Ovary (tissue), 10 donors: Measurements from ENCODE around the gene ATXN8OS. TPM values are rescaled to one million over a fixed set of nuclear protein-coding genes. Genes with fewer than 3 reads are reported as not detected.

Source experiments
- DNase-seq, 5 donors: peaks; one replicate each; pipeline ENCODE4 v3.0.0-alpha.2; 2019 to 2020
- H3K27ac ChIP-seq, 2 donors: fragments of 200-600 bp; one replicate each; pipeline versions ENCODE4 v1.5.1 to v1.8.0; 2019 to 2022
- H3K27me3 ChIP-seq: fragments of 200-600 bp; one replicate; pipeline ENCODE4 v1.8.0; 2022
- H3K36me3 ChIP-seq: fragments of 200-600 bp; sonication (generic); one replicate; pipeline ENCODE4 v1.5.1; 2019
- H3K4me1 ChIP-seq: one replicate; pipeline ENCODE4 v1.8.1; 2013; ENCODE audit warnings: mild to moderate bottlenecking, moderate library complexity; ENCODE audit not compliant: insufficient read depth
- H3K4me3 ChIP-seq: fragments of 200-600 bp; sonication (generic); one replicate; pipeline ENCODE4 v1.5.1; 2017
- H3K9me3 ChIP-seq, 2 donors: fragments of 200-600 bp in 1 of 2; sonication (generic) in 1 of 2; one replicate each; pipeline versions ENCODE4 v1.5.1 to v1.8.1; 2013 to 2019; ENCODE audit warnings: mild to moderate bottlenecking in 1 of 2, moderate library complexity in 1 of 2
- CTCF ChIP-seq, 3 donors: fragments of 450-650 bp in 2 of 3; fragments of 200-600 bp in 1 of 3; IDR thresholded peaks; one replicate each; pipeline versions ENCODE4 v1.5.1 to v1.8.0; 2016 to 2022; ENCODE audit warnings: antibody characterized with exemption in 3 of 3, mild to moderate bottlenecking in 1 of 3
- EP300 ChIP-seq: sonication (generic); formaldehyde crosslinking; IDR thresholded peaks from one replicate; pipeline ENCODE4 v1.6.1; 2017; ENCODE audit warnings: antibody characterized with exemption
- POLR2A ChIP-seq: fragments of 450-650 bp; IDR thresholded peaks from one replicate; pipeline ENCODE4 v1.6.1; 2017; ENCODE audit warnings: antibody characterized with exemption, mild to moderate bottlenecking, moderate library complexity
- WGBS, 3 donors: extraction: QIAGEN DNeasy Blood & Tissue Kit in 1 of 3; methylation state at CpG; one replicate each; pipeline versions ENCODE4 v1.1.5 to v1.1.7; 2013 to 2017; 5-methylcytosine and 5-hydroxymethylcytosine counted together
- intact Hi-C, 4 donors: fragments of 100-400 bp; cut with DNase I; formaldehyde crosslinking; loops; one replicate each; pipeline versions ENCODE4 v1.11.0 to v1.15.1; 2022 to 2023
- long read RNA-seq, 3 donors: library from polyadenylated mRNA in 2 of 3; unstranded in 2 of 3; transcript quantifications; one replicate each; pipeline ENCODE4 v2.0.0 and lab custom pipeline, GENCODE V29; 2021 to 2026
- polyA plus RNA-seq, 2 donors: library from polyadenylated mRNA; stranded (reverse); fragments of 200-250 nt in 1 of 2; fragments of 350-450 nt in 1 of 2; fragmentation: Illumina TruSeq in 1 of 2; extraction: RNeasy Lipid Tissue Mini Kit (QIAGEN cat#74804) in 1 of 2; gene quantifications; one replicate each; pipeline ENCODE4 v1.2.3, GENCODE V29; 2013 to 2014
- total RNA-seq, 7 donors: library from RNA; depleted of rRNA in 2 of 7; stranded (reverse); fragments of >200 nt in 2 of 7; fragmentation: NEBNext Ultra II Directional in 3 of 7; extraction: Animal tissue kit (Norgen Biotek cat#: 25700) in 3 of 7; gene quantifications; one replicate each; pipeline versions ENCODE4 v1.1.0 to v1.2.4, GENCODE V29; 2016 to 2023
- donor health status: DM: no; HTN: no; CAD: no; lungs with moderate emphysema.
- donor health status: DM: no; HTN: no; CAD: no.
- donor health status: Bipolar disorder and iron deficiency.
- donor health status: DM: yes; HTN: yes; CAD: no.
- donor health status: DM: no; HTN: no; CAD: no.
- donor health status: DM: yes; HTN: yes; CAD: no.

ATXN8OS gene
- not detected for total RNA-seq
- not detected for polyA plus RNA-seq
- long read RNA-seq, donor 1, result 0 reads
- long read RNA-seq, donor 2, result 0 reads
- long read RNA-seq, donor 3, result 0 reads

- Histone ChIP-seq H3K4me1 (no peaks in the 10 kb centered on the region), H3K9me3 (no peaks in the 10 kb centered on the region), H3K27ac (no peak within 1 kb of the TSS), H3K4me3 (no peak within 1 kb of the TSS), H3K27me3 (no peaks in the 10 kb centered on the region), H3K36me3 (no peaks in the 10 kb centered on the region)
- intact Hi-C loops, result no loop called here
- no peak for DNase-seq
- WGBS, 3 donors, result 1 to 3% (median 2%) methylated on average over 49 to 53 of the region's 53 CpGs
- TF ChIP-seq CTCF (IDR thresholded peaks at IDR 0.05) (no peak), EP300 (no peak), POLR2A (no peak)
These were observed at the start of gene ATXN8OS for GRCh38 chr13:70107498-70108281. ATXN8OS (plus strand) TSS chr13:70107826.

DNA sequence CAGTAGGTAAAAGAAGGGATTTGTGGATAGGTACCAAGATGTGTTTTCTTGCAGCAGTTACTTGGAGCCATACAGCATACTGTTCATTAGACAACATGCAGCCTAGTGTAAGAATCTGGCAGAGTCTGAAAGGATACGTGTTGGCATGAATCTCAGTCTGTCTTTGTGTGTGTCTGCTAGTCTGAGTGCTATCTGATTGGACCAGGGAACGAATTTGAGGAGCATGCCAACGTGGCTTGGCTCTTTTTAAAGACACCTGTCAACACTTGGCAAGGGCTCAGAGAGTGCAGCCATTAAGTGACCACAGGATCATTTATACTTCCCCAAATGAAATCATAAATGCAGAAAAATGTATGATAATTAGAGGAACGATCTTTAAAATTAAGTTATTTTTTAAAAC is 27.6 kb upstream of the ATXN8OS start:
- no peaks in the 10 kb centered on the region for H3K4me1 ChIP-seq
- 17 to 31% (median 19%) methylated on average over 4 of the region's 4 CpGs for WGBS, 3 donors
- no peak for TF ChIP-seq CTCF (IDR thresholded peaks at IDR 0.05)
- TF ChIP-seq POLR2A, result no peak
- no peak for TF ChIP-seq EP300
- intact Hi-C loops, result no loop called here
- H3K27me3 ChIP-seq, result no peaks in the 10 kb centered on the region
- H3K27ac ChIP-seq, result no peak overlapping the region
- H3K9me3 ChIP-seq, result no peaks in the 10 kb centered on the region
- no peak overlapping the region for H3K4me3 ChIP-seq
- no peaks in the 10 kb centered on the region for H3K36me3 ChIP-seq
- no peak for DNase-seq

DNA sequence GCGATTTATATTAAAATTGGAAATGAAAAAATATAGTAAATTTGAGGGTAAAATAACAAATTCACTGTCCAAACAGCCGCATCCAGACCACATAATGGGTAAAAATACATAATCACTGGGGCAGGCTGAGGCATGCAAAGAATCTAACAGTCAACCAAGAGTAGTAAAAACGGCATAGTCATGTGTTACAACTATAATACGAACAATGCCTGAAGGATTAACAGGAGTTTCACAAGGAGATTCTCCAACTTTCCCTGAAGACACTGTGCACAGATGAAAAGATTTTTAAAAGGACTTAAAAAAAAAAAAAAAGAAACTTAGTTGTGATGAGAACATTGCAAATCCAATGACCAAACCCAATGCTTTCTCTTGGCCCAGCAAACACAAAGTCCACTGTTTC is 20.4 kb upstream of the ATXN8OS start:
- H3K36me3 ChIP-seq, result no peaks in the 10 kb centered on the region
- 72 to 79% (median 75%) methylated on average over 4 of the region's 4 CpGs for WGBS, 3 donors

GRCh38 chr13:70088926-70089325 is 18.7 kb upstream of the ATXN8OS start:
- Histone ChIP-seq H3K36me3 (no peaks in the 10 kb centered on the region), H3K4me3 (no peak overlapping the region), H3K9me3 (no peaks in the 10 kb centered on the region), H3K27me3 (no peaks in the 10 kb centered on the region), H3K4me1 (no peaks in the 10 kb centered on the region), H3K27ac (no peak overlapping the region)
- TF ChIP-seq EP300, result no peak
- 48 to 52% (median 50%) methylated on average over 2 of the region's 2 CpGs for WGBS, 3 donors
- DNase-seq, result no peak
- intact Hi-C loops, result no loop called here

More for the DNA sequence above, 20.4 kb upstream of the ATXN8OS start:
- no peak for TF ChIP-seq EP300
- no peak for TF ChIP-seq POLR2A
- no peak for TF ChIP-seq CTCF (IDR thresholded peaks at IDR 0.05)
- Histone ChIP-seq H3K27me3 (no peaks in the 10 kb centered on the region), H3K4me1 (no peaks in the 10 kb centered on the region), H3K27ac (no peak overlapping the region), H3K9me3 (no peaks in the 10 kb centered on the region), H3K4me3 (no peak overlapping the region)
- intact Hi-C loops, result no loop called here
- DNase-seq, result no peak

GRCh38 chr13:70090036-70090723 is 17.4 kb upstream of the ATXN8OS start:
- no peak for TF ChIP-seq POLR2A
- no peak for TF ChIP-seq EP300
- no peak for TF ChIP-seq CTCF (IDR thresholded peaks at IDR 0.05)
- H3K9me3 ChIP-seq, result no peaks in the 10 kb centered on the region
- WGBS, 3 donors, result 73 to 81% (median 79%) methylated on average over 2 of the region's 2 CpGs

More at GRCh38 chr13:70090036-70090723, 17.4 kb upstream of the ATXN8OS start:
- H3K4me3 ChIP-seq, result no peak overlapping the region
- intact Hi-C loops, result no loop called here
- no peak overlapping the region for H3K27ac ChIP-seq
- no peaks in the 10 kb centered on the region for H3K4me1 ChIP-seq
- DNase-seq, result no peak
- H3K36me3 ChIP-seq, result no peaks in the 10 kb centered on the region
- H3K27me3 ChIP-seq, result no peaks in the 10 kb centered on the region
